Measurements from ENCODE around the gene CCDC34.

DNA sequence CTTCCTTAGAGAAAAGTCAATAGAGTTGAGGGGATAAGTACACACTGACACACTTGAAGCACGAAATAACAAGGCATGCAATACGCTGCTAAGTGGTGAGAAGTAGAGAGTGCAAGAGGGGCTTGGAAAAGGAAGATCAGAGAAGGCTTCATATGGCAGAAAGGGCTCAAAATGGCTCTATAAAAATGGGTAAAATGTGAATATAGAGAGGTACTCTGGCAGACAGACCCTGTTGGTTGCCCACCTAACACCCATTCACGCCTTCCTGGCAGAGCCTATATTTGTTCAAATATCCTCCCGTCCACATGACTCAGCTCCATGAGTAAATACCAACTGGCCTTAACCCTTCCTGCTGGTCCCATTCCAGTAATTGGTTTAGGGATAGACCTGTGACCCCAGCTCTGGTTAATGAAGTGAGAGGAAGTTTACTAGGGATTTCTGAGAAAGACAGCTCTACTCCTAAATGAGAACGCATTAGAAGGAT, 38.9 kb upstream of the CCDC34 start:
- TF ChIP-seq, protein P1, sequence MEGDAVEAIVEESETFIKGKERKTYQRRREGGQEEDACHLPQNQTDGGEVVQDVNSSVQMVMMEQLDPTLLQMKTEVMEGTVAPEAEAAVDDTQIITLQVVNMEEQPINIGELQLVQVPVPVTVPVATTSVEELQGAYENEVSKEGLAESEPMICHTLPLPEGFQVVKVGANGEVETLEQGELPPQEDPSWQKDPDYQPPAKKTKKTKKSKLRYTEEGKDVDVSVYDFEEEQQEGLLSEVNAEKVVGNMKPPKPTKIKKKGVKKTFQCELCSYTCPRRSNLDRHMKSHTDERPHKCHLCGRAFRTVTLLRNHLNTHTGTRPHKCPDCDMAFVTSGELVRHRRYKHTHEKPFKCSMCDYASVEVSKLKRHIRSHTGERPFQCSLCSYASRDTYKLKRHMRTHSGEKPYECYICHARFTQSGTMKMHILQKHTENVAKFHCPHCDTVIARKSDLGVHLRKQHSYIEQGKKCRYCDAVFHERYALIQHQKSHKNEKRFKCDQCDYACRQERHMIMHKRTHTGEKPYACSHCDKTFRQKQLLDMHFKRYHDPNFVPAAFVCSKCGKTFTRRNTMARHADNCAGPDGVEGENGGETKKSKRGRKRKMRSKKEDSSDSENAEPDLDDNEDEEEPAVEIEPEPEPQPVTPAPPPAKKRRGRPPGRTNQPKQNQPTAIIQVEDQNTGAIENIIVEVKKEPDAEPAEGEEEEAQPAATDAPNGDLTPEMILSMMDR (conservative IDR thresholded peaks at IDR 0.05; ENCODE audit: low read length), result no peak
- no peak for TF ChIP-seq EZH2phosphoT487 (IDR thresholded peaks at IDR 0.05; ENCODE audit: borderline replicate concordance, low read depth, low read length)

Data from OCI-LY7 (cell line).